ENCODE data around the gene WWP2.

DNA sequence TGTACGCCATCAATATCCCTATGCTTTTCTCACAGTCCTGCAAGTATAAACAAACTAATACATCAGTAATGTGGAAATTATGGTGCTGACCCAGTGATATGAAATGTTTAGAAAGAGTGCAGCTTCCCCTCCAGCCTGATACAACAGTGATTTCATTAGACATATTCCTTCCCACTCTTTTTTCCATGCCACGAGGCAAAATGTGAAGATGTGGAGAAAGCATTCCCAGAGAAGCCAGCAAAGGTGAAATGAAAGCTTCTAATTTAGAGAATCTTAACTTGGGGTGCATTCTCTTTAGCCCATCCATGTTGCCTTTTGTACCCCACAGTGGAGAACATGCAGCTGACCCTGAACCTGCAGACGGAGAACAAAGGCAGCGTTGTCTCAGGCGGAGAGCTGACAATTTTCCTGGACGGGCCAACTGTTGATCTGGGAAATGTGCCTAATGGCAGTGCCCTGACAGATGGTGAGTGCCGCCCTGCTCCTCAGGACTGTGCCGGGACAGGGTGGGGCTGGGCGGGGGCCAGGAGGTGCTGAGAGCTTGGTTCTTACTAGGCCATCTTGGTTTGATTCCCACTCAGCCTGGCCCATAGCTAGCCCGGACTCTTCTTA lies 77.8 kb downstream of the WWP2 start:
- TF ChIP-seq CTCF (IDR thresholded peaks at IDR 0.05) = no peak
- no peak for TF ChIP-seq POLR2A (IDR thresholded peaks at IDR 0.05)
